HG03039 (cell line): ENCODE results near the gene PRSS57.

Source experiments
- ATAC-seq: cut with Tn5 transposase; IDR thresholded peaks from one replicate; pipeline ENCODE4 v1.9.1; 2021; ENCODE audit warnings: mild to moderate bottlenecking, moderate library complexity; ENCODE audit not compliant: unreplicated experiment

The PRSS57 gene

DNA sequence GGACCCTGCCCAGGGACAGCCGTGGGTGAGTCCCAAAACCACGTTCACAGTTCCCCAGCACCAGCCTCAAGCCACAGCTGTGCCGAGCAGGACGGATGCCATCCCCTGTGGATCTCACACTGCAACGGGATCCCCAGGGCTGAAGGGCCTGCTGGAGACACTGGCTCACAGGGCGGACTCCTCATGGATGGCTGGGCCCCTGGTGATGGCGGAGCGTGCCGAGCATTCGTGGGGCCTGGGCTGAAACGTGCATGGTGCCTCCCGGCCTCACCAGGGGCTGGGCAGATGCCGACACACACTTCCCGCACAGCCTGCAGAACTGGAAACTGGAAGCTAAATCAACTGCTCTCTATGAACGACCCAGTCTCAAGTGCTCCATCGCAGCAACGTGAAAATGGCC, 41.8 kb downstream of the PRSS57 start:
- no peak for ATAC-seq

DNA sequence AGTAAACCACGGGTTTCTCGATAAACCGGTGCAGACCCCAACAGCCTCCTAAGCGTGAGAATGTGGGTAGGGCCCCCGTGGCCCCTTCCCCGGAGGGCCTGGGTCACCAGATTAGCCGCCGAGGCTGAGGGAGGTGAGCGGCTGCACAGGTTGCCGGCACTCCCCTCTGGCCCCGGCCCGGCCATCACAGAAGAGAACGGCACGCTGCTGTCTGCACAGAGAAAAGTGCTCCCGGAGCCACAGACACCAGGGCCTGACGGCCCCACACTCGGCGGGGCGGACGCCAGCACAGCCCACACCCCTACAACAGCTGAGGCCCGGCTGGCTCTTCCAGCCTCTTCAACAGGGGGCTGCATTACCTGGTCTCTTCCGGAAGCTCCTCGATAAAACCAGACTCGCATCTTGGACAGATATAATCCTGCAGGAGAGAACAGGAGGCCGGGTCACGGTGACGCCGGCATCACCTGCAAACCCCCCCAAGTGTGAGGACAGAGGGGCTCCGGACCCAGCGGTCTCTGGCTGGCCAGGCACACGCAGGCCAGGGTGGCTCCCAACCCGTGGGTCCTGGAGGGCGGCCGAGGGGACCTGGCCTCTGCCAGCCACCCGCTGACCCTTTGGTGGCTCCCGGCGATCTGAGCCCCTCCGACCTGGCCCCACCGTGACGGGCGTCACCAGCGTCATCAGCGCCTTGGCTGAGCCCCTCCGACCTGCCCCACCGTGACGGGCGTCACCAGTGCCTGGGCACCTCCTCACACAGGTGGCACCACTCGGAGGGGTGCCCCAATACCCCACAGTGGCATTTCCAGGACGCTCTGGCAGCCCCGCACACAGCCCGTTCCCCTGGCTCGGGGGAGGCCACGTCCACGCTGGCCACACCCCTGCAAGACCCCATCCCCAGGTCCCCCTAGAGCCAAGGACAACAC, 42.5 kb downstream of the PRSS57 start:
- ATAC-seq = no peak

DNA sequence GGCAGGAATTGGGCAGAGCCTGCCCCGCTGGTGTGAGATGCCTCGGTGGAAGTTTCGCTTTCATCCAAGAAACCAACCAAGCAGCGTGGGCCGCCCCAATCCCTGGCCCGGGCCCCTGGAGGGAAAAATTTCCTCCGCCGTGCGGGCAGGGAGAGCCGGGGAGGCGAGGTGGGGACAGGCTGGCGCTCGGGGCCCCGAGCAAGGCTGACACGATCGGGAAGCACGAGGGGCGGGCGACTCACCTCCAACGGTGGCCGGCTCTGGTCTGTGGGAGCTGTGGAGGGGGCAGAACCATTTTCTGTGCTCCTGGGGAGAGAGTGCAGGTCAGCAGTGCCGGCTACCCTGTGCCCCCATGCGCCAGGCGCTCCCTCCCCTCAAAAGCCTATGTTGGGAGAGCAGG, 43.3 kb downstream of the PRSS57 start:
- ATAC-seq = no peak

DNA sequence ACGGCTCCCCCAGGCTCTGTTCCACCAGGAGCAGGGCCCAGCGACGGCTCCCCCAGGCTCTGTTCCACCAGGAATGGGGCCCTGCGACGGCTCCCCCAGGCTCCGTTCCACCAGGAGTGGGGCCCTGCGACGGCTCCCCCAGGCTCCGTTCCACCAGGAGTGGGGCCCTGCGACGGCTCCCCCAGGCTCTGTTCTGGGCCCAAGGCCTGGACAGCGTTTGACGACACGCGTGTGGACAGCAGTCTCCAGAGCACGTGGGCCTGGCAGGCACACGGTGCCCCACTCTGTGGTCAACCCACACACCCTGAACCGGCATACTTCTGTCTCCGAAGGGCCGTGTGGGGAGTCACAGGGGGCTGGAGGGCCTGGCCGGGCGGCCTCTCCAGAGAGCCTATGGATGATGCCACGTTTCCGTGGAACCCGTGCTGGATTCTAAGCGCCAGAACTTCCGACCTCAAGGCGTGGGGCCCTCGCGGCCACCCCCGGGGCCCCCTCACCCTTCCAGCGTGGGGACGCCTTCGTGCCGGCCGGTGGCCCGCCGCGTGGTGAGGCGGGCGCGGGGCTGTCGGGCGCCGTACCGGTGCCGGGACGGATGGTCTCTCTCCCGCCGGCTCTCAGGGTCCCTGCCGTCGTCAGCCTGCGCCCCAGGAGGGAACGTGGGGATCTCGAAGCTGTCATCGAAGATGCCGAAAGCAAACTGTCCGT, 44.0 kb downstream of the PRSS57 start:
- no peak for ATAC-seq

DNA sequence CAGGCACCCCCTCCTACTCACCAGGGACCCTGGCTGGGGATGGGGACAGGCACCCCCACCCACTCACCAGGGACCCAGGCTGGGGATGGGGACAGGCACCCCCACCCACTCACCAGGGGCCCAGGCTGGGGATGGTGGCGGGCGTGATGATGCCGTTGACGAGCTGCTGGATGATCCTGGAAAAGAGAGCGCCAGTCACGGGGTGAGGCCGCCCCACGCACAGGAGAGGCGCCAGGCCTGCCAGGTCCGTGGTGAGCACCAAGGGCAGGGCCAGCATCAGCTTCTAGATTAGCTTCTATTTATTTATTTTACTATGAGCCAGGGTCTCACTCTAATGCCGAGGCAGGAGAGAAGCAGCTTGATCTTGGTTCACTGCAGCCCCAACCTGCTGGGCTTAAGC, 45.1 kb downstream of the PRSS57 start:
- ATAC-seq = no peak

DNA sequence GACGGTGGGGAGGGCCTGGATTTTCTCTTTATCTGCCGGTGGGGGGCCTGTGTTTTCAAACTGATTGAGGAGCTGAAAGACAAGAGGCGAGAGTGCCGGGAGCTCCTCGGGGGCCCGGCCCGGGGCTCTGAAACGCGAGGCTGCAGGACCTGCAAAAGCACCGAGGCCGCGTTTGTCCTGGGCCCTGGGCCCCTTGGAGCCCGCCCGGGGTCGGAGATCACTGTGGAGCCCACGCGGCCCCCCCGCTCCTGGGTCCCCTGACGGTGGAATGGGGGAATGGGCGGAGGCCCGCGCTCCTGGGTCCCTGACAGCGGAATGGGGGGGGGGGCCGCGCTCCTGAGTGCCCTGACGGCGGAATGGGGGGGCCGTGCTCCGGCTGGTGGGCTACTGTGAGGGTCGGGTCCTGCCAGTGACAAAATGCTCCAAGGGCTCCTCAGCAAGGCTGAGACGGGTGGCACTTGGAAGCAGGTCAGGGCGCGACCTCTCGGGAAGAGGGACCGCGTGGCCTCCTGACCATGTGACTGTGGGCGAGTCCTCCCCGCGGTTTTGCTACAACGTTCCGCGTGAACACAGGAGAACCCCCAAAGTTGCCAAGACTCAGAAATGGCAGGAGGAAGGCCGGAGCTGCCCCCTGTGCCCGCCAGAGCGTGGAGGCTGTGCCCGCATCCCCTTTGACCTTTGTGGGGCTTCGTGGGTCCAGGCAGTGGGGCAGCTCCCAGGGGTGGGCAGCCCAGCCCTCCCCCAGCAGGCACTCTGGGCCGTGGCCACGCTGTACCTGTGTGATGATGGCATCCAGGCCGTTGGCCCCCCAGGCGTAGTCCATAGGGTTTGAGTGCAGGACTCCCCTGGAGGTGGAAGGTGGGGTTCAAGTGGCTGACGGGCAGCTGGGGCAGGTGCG, 46.1 kb downstream of the PRSS57 start:
- ATAC-seq = no peak

DNA sequence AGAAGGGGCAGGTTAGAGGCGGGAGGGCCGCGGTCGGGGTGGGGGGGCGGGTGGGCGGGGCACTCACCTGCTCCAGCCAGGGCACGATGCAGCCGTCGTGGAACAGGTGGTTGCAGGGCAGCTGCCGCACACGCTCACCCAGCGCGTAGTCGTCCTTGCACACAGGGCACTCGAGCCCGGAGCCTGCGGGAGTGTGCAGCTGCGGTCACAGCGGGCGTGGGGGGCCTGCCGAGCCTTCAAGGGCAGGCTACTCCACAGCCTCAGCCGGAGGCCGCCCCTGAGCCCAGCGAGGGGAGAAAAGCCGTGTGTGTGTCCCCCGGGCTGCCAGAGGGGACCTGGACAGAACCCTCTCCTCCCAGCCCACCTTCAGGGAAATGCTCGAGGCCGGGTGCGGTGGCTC, 46.9 kb downstream of the PRSS57 start:
- no peak for ATAC-seq

DNA sequence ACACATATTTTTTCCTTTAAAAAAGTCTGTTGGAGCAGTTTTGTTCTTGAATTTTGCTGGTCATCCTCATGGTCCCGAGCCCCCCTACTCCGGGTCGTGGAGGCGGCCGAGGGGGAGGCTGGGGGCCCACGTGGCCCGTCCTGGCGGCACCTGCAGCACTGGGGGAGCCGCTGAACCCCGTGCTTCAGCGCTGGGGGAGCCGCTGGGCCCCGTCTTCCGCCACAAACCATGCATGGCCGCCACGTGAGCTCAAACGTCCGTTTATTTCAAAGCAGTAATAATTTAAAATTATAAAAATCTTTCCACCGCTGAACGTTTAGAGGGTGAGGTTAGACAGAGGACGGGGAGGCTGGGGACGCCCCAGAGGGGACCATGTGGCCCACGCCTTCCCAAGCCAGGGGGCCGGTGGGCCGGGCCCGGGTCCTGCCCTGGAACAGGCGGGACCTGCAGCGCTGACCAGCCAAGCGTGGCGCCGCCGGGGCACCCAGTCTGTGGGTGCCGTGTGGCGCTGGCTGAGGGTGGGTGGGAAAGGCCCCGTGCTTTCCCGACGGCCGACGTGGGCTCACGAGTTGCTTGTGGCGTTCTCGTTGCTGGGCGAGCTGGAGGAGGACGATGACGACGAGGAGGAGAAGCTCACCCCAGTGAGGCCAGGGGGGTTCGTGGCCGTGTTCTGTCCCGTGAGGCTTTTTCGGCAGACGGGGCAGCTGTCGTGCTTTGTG, 47.5 kb downstream of the PRSS57 start:
- ATAC-seq = no peak

DNA sequence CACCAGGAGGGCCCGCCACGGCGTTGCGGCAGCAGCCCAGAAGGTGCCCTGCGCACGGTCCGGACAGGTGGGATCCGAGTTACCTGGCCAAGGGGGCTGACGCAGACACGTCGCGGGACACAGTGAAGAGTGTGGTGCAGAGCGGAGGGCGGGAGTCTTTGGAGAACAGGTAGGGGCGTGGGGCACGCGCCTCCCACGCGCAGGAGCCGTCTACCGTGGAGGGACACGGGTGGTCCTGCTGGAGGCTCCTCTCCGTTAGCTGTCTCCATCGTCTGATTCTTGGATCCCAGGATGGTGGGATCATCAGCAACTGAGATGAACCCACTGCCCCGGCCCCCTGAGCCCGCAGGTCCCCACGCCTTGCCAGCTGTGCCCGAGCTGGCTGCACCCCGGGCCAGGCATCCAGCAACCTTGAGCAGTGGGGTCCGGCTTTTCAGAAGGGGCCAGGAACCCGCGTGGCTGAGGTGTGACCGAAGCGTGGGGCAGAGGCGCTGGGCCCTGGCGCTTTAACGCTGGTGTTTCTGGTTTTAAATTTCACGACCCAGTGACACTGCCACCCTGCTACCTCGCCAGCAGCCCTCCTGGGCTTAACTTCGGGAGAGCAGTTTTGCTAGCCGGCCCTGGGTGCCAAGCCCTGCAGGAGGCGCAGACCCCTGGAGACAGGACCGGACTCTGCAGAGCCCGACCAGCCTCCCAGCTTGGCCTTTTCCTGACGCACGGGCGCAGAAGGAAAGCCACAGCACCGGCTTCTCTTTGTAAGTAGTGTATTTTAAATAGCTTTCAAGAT, 48.3 kb downstream of the PRSS57 start:
- no peak for ATAC-seq

DNA sequence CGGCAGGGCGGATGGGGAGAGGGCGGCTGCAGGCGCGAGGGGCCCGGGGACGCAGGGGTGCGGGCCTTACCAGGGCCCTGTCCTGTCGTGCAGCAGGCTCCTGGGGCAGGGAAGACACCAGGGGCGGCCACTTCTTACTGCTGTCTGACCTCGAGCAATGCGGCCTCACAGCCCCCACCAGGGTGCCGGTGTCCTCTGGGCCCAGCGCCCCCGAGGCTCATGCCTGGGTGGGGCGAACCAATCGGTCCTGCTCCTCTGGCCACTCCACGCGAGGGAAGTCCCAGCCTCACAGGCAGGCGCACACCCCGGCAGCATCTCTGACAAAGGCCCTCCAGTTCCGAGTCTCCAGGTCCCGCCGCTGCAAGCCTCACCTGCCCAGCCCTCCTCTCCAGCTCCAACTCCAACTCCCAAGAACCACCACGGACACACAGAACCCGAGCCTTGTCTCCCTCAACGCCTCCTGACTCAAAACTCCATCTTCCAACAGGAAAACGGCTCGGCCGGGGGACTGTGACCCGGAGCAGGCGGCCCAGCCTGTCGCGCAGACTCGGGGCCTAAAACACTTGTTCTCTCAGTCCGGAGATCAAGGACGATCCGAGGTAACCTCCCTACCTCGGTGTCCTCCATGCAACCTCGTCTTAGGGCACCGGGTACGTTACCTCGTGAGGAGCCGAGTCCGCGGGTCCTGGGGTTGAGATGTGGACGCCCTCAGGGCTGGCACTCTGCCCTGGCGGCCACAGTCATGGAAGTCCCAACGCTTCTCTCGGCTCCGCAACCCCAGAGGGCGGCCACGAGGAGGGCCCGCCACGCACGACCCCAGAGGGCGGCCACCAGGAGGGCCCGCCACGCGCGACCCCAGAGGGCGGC, 49.1 kb downstream of the PRSS57 start:
- ATAC-seq = no peak

DNA sequence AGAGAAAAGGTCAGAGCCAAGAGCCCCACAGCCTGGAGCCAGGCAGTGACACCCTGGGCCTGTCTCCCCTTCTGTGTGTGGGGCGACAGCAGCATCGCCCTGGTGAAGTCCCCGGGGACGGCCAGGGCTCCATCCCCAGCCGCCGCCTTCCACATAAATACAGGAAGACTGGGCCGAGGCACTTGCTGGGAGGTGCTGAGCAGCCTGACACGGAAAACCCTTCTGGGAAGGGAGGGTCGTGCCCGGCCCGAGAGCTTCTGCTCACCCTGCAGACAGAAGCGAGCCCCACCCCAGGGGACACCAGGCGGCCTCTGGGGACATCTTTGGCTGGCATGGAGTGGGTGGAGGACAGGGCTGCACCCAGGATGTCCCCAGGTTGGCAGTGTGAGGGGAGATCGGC, 50.5 kb downstream of the PRSS57 start:
- ATAC-seq = no peak

DNA sequence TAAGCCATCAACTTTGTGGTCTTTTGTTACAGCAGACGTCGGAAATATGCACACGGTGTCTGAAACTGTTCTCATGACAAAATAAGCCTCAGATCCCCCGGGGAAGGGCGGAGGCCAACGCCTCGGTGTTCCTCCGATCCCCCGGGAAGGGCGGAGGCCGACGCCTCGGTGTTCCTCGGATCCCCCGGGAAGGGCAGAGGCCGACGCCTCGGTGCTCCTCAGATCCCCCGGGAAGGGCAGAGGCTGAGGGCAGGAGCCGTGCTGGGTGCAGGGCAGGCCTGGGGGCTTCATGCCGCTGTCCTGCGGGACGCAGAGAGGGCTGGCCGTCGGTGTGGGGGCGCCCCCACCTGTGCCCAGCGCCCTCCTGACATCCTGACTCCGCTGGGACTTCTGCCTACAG, 50.9 kb downstream of the PRSS57 start:
- no peak for ATAC-seq

DNA sequence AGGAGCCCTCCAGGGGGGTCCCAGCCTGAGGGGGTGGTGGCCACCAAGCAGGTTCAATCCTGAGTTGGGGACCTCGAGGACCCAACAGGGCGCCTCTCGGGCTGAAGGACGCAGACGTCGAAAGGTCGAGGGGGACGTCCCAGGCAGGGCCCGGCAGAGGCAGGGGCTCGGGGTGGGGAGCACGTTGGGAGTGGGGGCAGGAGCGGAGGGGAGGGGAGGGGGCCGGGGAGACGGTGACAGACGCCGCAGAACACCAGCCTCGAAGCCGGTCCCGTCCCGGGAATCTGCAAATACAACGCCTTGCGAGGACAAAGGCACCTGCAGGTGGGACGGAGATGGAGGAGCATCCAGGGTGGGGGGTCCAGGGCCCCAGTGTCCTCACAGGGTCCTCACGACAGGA, 51.5 kb downstream of the PRSS57 start:
- ATAC-seq = no peak

DNA sequence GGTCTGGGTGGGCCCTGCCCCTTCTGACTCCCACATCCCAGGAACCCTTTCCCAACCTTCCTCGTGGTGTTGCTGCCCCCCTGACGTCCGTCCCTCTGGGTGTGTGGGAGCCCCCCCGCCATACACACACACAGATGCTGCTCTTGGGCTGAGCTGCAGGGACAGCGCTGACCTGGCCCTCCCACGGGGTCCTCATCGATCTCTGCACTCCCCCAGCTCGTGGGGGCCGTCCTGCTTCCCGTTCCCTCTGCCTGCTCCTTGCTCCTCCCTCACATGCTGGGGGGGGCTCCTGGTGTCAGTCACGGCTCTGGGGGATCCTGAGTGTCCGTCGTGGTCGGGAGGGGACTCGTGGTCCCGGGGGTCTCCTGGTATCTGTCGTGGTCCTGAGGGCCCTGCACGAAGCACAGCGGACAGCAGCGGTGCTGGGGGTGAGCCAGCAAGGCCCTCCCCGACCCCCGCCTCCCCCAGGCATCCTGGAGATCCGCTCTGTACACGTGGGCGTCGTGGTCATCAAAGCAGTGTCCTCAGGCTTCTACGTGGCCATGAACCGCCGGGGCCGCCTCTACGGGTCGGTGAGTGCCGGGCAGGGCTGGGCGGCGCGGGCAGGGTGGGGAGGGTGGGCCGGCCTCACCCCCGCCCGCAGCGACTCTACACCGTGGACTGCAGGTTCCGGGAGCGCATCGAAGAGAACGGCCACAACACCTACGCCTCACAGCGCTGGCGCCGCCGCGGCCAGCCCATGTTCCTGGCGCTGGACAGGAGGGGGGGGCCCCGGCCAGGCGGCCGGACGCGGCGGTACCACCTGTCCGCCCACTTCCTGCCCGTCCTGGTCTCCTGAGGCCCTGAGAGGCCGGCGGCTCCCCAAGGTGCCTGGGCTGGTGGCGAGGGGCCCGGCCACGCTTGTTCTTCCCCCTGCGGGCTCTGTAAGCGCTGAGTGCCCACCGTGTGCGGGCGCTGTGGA, 52.2 kb downstream of the PRSS57 start:
- ATAC-seq = no peak

DNA sequence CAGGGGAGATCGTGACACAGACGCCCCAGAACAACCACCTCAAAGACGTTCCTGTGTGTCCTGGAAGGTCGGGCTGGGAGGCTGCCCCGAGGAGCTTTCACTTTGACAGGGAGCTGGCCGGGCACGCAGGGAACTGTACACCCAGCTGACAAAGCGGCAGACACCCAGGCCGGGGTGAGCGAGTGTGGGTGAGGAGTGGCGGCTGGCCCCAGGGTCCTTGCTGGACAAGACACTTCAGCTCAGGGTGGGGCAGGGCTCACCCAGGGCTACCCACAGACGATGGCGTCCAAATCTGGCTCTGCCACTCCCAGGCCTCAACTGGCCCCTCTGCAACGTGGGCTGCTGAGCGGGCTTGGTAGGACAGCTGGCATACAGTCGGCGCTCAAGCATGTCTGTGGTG, 53.5 kb downstream of the PRSS57 start:
- no peak for ATAC-seq

DNA sequence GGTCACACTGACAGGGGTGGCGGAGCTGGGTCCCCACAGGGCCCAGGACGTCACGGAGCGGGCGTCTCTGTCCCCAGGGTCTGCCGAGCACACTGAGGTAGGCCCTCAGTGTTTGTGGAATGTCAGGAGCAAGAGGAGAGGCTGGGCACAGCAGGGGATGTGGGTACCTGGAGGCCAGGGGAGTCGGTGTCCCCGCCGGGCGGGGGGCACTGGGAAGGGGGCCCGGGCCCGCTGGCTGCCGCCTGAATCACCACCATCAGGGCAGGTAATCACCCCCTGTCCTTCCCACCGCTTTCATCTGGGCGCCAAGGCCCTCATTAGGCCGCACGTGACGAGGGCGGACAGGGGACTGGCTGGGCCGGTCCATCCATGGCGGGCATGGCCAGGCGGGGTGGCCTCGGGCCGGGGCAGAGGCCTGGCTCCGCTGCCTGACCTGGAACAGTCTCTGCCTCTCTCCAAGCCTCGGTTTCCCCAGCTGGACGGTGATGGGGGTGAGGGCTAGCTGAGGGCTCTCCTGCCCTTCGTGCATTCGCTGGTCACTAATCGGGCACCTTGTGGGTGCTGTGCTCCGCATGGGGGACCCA, 54.6 kb downstream of the PRSS57 start:
- no peak for ATAC-seq

DNA sequence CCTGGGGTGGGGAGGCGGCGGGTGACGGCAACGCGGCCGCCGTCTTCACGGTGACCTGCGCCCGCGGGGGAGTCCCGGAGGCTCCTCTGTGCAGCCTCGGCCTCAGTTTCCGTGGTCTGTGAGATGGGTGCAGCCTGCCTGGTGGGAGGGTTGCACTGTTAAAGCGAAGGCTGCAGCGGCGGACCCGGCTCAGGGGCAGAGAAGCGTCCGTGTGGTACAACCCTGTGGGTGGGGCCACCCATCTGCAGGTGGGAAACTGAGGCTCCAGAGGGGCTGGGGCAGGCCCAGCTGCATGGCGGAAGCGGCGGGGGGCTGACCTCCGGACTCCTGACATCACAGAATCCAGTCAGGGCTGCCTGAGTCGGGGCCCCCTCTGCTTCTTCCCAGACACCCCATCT, 55.1 kb downstream of the PRSS57 start:
- ATAC-seq = no peak
